ENCODE results near the gene FAM118A. TPM values are rescaled to one million over a fixed set of nuclear protein-coding genes. Genes with fewer than 3 reads are reported as not detected.

The FAM118A gene
- total and polyA plus RNA-seq, 9 donors = 21.9 to 57.8 (median 30.0) TPM

GRCh38 chr22:45338795-45339194 lies 29.1 kb downstream of the FAM118A start:
- no peaks in the 10 kb centered on the region for H3K27me3 ChIP-seq
- H3K4me1 ChIP-seq (ENCODE audit: insufficient read depth) = peaks cover 7% of the 10 kb centered on the region
- WGBS, 3 donors = 91 to 96% (median 93%) methylated on average over 7 of the region's 7 CpGs
- intact Hi-C loops (cut with DNase I) = no loop called here
- no peak for TF ChIP-seq CTCF (IDR thresholded peaks at IDR 0.05)
- TF ChIP-seq EP300 (IDR thresholded peaks at IDR 0.05) = no peak
- no peak for TF ChIP-seq POLR2A (IDR thresholded peaks at IDR 0.05)
- H3K36me3 ChIP-seq = no peaks in the 10 kb centered on the region
- no peaks in the 10 kb centered on the region for H3K9me3 ChIP-seq
- DNase-seq = no peak
- H3K4me3 ChIP-seq = no peak overlapping the region
- H3K27ac ChIP-seq = no peak overlapping the region

GRCh38 chr22:45340323-45340722 lies 30.6 kb downstream of the FAM118A start:
- TF ChIP-seq POLR2A (IDR thresholded peaks at IDR 0.05) = no peak
- H3K27ac ChIP-seq = no peak overlapping the region
- no peak for DNase-seq
- H3K4me1 ChIP-seq (ENCODE audit: insufficient read depth) = peaks cover 7% of the 10 kb centered on the region
- H3K36me3 ChIP-seq = no peaks in the 10 kb centered on the region
- H3K4me3 ChIP-seq = no peak overlapping the region
- no peaks in the 10 kb centered on the region for H3K9me3 ChIP-seq
- 84 to 89% (median 86%) methylated on average over 8 of the region's 8 CpGs for WGBS, 3 donors
- H3K27me3 ChIP-seq = no peaks in the 10 kb centered on the region
- intact Hi-C loops (cut with DNase I) = no loop called here

GRCh38 chr22:45341498-45341897 lies 31.8 kb downstream of the FAM118A start:
- H3K27ac ChIP-seq = no peak overlapping the region
- H3K4me1 ChIP-seq (ENCODE audit: insufficient read depth) = peaks cover 4% of the 10 kb centered on the region
- intact Hi-C loops (cut with DNase I) = no loop called here
- TF ChIP-seq POLR2A (IDR thresholded peaks at IDR 0.05) = no peak
- no peak for TF ChIP-seq EP300 (IDR thresholded peaks at IDR 0.05)
- no peak for TF ChIP-seq CTCF (IDR thresholded peaks at IDR 0.05)
- no peaks in the 10 kb centered on the region for H3K27me3 ChIP-seq
- no peaks in the 10 kb centered on the region for H3K36me3 ChIP-seq
- no peak overlapping the region for H3K4me3 ChIP-seq
- 72 to 80% (median 77%) methylated on average over 6 of the region's 6 CpGs for WGBS, 3 donors
- no peak for DNase-seq
- no peaks in the 10 kb centered on the region for H3K9me3 ChIP-seq

GRCh38 chr22:45343143-45343542 lies 33.4 kb downstream of the FAM118A start:
- H3K4me3 ChIP-seq = no peak overlapping the region
- H3K27ac ChIP-seq = no peak overlapping the region
- intact Hi-C loops (cut with DNase I) = no loop called here
- TF ChIP-seq EP300 (IDR thresholded peaks at IDR 0.05) (no peak), POLR2A (IDR thresholded peaks at IDR 0.05) (no peak), CTCF (IDR thresholded peaks at IDR 0.05) (no peak)
- H3K4me1 ChIP-seq (ENCODE audit: insufficient read depth) = no peaks in the 10 kb centered on the region
- 91 to 95% (median 92%) methylated on average over 8 of the region's 8 CpGs for WGBS, 3 donors
- no peak for DNase-seq
- no peaks in the 10 kb centered on the region for H3K27me3 ChIP-seq
- no peaks in the 10 kb centered on the region for H3K36me3 ChIP-seq
- H3K9me3 ChIP-seq = no peaks in the 10 kb centered on the region

- Histone ChIP-seq H3K9me3 (no peaks in the 10 kb centered on the region), H3K27me3 (no peaks in the 10 kb centered on the region), H3K27ac (no peak overlapping the region), H3K36me3 (no peaks in the 10 kb centered on the region), H3K4me3 (no peak overlapping the region), H3K4me1 (ENCODE audit: insufficient read depth) (no peaks in the 10 kb centered on the region)
- DNase-seq = no peak
- WGBS, 3 donors = 42 to 56% (median 51%) methylated on average over 5 of the region's 5 CpGs
- TF ChIP-seq CTCF (IDR thresholded peaks at IDR 0.05) (no peak), EP300 (IDR thresholded peaks at IDR 0.05) (no peak), POLR2A (IDR thresholded peaks at IDR 0.05) (no peak)
- intact Hi-C loops (cut with DNase I) = no loop called here
Measured at GRCh38 chr22:45344334-45344733, 34.6 kb downstream of the FAM118A start.
